ENCODE results near the gene SSR1. TPM values are rescaled to one million over a fixed set of nuclear protein-coding genes. Genes with fewer than 3 reads are reported as not detected.

The SSR1 gene
- total RNA-seq, 3 donors from 2014 or later: 52.2 to 53.6 (median 53.4) TPM

- peak overlapping the region; percentile 52 to 71 (median 61) for H3K4me3 ChIP-seq
- H3K4me1 ChIP-seq: peaks cover 0 to 2% of the 10 kb centered on the region in 2 donors
- no peaks in the 10 kb centered on the region for H3K27me3 ChIP-seq
- H3K9me3 ChIP-seq: peaks cover 10 to 11% of the 10 kb centered on the region in 2 donors
- TF ChIP-seq, protein P1, sequence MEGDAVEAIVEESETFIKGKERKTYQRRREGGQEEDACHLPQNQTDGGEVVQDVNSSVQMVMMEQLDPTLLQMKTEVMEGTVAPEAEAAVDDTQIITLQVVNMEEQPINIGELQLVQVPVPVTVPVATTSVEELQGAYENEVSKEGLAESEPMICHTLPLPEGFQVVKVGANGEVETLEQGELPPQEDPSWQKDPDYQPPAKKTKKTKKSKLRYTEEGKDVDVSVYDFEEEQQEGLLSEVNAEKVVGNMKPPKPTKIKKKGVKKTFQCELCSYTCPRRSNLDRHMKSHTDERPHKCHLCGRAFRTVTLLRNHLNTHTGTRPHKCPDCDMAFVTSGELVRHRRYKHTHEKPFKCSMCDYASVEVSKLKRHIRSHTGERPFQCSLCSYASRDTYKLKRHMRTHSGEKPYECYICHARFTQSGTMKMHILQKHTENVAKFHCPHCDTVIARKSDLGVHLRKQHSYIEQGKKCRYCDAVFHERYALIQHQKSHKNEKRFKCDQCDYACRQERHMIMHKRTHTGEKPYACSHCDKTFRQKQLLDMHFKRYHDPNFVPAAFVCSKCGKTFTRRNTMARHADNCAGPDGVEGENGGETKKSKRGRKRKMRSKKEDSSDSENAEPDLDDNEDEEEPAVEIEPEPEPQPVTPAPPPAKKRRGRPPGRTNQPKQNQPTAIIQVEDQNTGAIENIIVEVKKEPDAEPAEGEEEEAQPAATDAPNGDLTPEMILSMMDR (IDR thresholded peaks at IDR 0.05): no peak
- TF ChIP-seq POLR2AphosphoS5 (IDR thresholded peaks at IDR 0.05): no peak
- TF ChIP-seq POLR2A (IDR thresholded peaks at IDR 0.05): no peak
- intact Hi-C loops (cut with DNase I; ENCODE audit: low total_unique reads): no loop called here
- peak in 1 of 2 donors; percentile 47 for DNase-seq (ENCODE audit: low spot score in 2 of 2)
- H3K27ac ChIP-seq: peak overlapping the region; percentile 86 to 87
- no peaks in the 10 kb centered on the region for H3K36me3 ChIP-seq
Measured at GRCh38 chr6:7260291-7261031, 52.5 kb downstream of the SSR1 start.

GRCh38 chr6:7258231-7258763 is 54.7 kb downstream of the SSR1 start:
- intact Hi-C loops (cut with DNase I; ENCODE audit: low total_unique reads): no loop called here
- no peak overlapping the region for H3K4me3 ChIP-seq
- no peaks in the 10 kb centered on the region for H3K36me3 ChIP-seq
- H3K27me3 ChIP-seq: no peaks in the 10 kb centered on the region
- H3K27ac ChIP-seq: no peak overlapping the region
- TF ChIP-seq, protein P1 (IDR thresholded peaks at IDR 0.05): no peak
- no peak for TF ChIP-seq POLR2AphosphoS5 (IDR thresholded peaks at IDR 0.05)
- no peak for TF ChIP-seq POLR2A (IDR thresholded peaks at IDR 0.05)
- H3K4me1 ChIP-seq: peaks cover 0 to 2% of the 10 kb centered on the region in 2 donors
- peak in 1 of 2 donors; percentile 49 for DNase-seq (ENCODE audit: low spot score in 2 of 2)
- H3K9me3 ChIP-seq: peaks cover 10 to 11% of the 10 kb centered on the region in 2 donors

DNA sequence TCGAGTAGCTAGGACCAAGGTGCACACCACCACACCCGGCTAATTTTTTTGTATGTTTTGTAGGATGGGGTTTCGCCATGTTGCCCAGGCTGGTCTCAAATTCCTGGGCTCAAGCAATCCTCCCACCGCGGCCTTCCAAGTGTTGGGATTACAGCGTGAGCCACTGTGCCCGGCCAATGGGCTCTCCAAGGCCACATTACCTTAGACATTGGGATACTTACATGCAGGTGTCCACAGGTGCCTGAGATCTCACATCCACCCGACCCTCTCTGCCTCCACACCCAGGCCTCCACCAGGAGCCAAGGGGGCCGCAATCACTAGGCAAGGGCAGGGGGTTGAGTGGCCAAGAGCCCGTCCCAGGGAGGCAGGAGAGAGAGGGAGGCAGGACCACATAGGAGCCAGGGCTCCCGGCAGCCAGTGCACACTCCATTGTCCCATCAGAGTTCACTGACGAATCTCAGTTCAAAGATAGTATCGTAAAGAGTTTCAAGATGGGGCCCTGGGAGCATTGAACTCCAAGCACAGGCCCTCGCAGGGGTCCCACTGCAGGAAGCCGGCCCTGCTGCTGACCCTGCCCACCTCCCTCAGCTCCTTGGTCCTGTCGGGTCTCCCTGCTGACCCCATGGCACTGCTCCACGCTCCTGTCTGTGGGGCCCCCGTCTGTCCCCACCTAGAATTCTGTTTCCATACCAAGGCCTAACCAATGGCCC is 55.3 kb downstream of the SSR1 start:
- peak in 1 of 2 donors; percentile 41 for DNase-seq (ENCODE audit: low spot score in 2 of 2)
- H3K27me3 ChIP-seq: no peaks in the 10 kb centered on the region
- no peak overlapping the region for H3K27ac ChIP-seq
- no peak overlapping the region for H3K4me3 ChIP-seq
- peaks cover 0 to 2% of the 10 kb centered on the region in 2 donors for H3K4me1 ChIP-seq
- TF ChIP-seq, protein P1 (IDR thresholded peaks at IDR 0.05): no peak
- TF ChIP-seq POLR2AphosphoS5 (IDR thresholded peaks at IDR 0.05) (no peak), POLR2A (IDR thresholded peaks at IDR 0.05) (no peak)
- intact Hi-C loops (cut with DNase I; ENCODE audit: low total_unique reads): no loop called here
- peaks cover 10 to 11% of the 10 kb centered on the region in 2 donors for H3K9me3 ChIP-seq
- H3K36me3 ChIP-seq: no peaks in the 10 kb centered on the region

- Histone ChIP-seq H3K27me3 (no peaks in the 10 kb centered on the region), H3K4me3 (no peak overlapping the region), H3K9me3 (peaks cover 10 to 11% of the 10 kb centered on the region in 2 donors), H3K4me1 (peaks cover 0 to 2% of the 10 kb centered on the region in 2 donors), H3K27ac (no peak overlapping the region), H3K36me3 (no peaks in the 10 kb centered on the region)
- DNase-seq (ENCODE audit: low spot score in 2 of 2): peak in 1 of 2 donors; percentile 12
- intact Hi-C loops (cut with DNase I; ENCODE audit: low total_unique reads): no loop called here
- TF ChIP-seq, protein P1 (IDR thresholded peaks at IDR 0.05): no peak
- TF ChIP-seq POLR2A (IDR thresholded peaks at IDR 0.05) (no peak), POLR2AphosphoS5 (IDR thresholded peaks at IDR 0.05) (no peak)
Measured at GRCh38 chr6:7256785-7257184, 56.2 kb downstream of the SSR1 start.

Measured in breast epithelium (tissue), 4 donors.